GM18505 (cell line): ENCODE measurements around the gene C2CD3.

Experiments
- ATAC-seq: cut with Tn5 transposase; IDR thresholded peaks from one replicate; pipeline ENCODE4 v1.9.1; 2021; ENCODE audit not compliant: unreplicated experiment
- POLR2A ChIP-seq: IDR thresholded peaks from 4 replicates; pipeline ENCODE4 v1.6.1; 2011; ENCODE audit warnings: borderline replicate concordance; ENCODE audit not compliant: insufficient read depth, insufficient read length; ENCODE audit errors: extremely low read depth

The C2CD3 gene

GRCh38 chr11:74179234-74180052 is 8.6 kb upstream of the C2CD3 start:
- TF ChIP-seq POLR2A, result no peak
- ATAC-seq, result no peak

- no peak for TF ChIP-seq POLR2A
Measured at GRCh38 chr11:74175920-74176319, 5.1 kb upstream of the C2CD3 start.

GRCh38 chr11:74171997-74172396 is 1.2 kb upstream of the C2CD3 start:
- no peak for ATAC-seq
- no peak for TF ChIP-seq POLR2A

More at GRCh38 chr11:74175920-74176319, 5.1 kb upstream of the C2CD3 start:
- ATAC-seq, result no peak

DNA sequence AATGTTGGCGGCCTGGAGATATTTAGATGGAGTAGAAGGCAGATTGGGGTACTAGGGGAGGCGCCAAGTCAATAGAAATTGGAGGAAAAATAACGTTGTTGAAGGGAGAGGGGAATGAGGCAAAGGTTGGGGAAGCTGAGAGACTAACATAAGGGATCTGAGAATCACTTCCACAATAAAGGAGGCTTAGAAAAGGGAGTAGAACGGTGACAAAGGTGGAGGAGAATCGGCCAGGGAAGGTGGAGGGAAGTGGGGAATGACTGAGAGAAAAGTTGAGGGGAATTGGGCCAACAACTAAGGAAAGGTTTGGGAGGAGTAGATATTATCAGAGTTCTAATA is 797 bp upstream of the C2CD3 start:
- ATAC-seq, result no peak
- TF ChIP-seq POLR2A, result no peak

DNA sequence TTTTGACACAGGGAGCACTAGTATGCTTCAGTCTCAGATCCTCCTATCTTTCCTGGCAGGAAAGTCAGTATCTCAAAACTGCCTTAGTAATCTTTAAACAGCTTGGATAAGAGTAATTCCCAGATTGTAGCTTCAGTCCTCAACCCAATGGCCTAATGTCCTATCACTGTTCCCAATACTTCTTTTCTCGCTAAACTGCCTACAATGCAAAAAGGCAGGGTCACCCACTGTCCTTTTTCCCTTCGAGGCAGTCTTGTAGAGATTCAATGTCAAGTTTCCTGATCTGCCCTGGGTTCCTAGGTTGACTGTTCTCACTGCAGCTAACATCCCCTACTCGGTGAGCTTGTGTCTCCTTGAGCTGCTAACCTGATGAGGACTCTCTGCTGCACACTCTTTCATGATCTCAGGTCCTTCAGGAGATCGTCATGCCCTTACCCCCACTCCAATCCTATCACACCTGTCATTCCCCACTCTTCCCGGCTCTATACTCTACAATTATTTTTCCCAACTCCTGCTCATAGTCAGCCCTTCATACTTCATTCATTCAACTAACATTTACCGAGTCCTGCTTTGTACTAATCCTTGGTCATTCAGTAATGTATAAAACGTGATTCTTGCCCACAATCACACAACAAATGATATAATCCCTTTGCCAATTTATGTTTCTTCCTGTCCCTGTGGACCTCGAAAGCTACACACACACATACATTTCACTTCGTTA is 904 bp downstream of the C2CD3 start:
- no peak for TF ChIP-seq POLR2A
- ATAC-seq, result no peak

- no peak for TF ChIP-seq POLR2A
- ATAC-seq, result no peak
Measured at GRCh38 chr11:74168838-74169237, 2.0 kb downstream of the C2CD3 start.

GRCh38 chr11:74162681-74163467 is 7.9 kb downstream of the C2CD3 start:
- no peak for TF ChIP-seq POLR2A
- ATAC-seq, result no peak

GRCh38 chr11:74159642-74160041 is 11.2 kb downstream of the C2CD3 start:
- no peak for TF ChIP-seq POLR2A
- ATAC-seq, result no peak

DNA sequence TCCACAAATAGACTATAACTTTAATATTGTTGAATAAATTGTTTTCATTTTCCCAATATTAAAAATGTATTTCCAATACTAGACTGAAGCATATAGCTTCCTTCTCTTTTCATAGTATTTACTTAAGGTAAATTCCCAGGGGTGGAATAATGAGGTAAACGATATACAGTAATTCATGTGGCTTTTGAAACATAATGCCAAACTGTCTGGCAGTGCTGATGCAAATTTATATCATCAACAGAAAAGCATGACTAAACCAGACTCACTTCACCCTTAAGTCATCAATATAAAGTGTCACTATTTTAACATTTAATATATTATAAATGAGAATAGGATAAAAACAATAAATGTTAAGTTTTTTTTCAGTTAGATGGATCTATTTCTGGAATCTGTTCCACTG is 13.6 kb downstream of the C2CD3 start:
- TF ChIP-seq POLR2A, result no peak
- no peak for ATAC-seq

DNA sequence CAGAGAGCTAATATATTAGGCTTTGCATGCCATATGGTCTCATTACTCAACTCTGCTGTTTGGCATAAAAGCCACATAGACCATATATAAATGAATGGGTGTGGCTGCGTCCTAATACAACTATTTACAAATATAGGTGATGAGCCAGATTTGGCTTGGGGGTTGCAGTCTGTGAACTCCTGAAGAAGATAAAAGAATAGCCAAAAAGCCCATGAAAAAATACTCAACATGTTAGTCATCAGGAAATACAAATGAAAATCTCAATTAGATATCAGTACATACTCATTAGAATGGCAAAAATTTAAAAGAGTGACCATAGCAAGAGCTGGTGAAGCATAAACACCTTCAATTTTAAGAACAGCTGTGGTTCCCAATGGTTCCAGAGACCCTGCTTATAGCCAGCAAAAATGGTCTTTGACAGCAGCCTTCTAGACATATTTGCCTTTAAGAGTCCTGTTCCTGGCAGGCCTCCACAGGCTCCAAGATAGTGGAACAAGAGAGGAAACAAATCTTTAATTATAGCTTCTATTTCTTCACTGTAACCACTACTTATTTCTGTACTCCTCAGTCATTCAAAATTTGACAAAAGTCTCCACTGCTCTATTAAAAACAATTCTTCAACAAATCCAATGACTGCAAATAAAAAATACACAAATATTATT is 16.1 kb downstream of the C2CD3 start:
- ATAC-seq, result no peak
- TF ChIP-seq POLR2A, result no peak

DNA sequence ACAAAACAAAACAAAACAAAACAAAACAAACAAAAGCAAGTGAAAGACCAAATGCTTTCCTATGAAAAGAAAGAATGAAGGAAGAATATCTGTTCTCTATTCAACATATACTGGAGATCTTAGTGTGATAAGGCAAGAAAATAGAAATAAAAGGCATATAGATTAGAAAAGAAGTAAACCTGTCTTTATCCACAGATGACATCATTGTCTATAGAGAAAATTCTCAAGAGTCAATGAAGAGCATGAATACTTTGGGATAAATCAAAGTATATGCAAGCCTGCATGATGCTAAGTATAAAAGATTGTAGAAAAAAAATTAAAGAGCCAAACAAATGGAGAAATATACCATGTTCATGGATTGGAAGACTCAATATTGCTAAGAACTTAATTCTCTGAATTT is 17.6 kb downstream of the C2CD3 start:
- TF ChIP-seq POLR2A, result no peak
- ATAC-seq, result no peak

DNA sequence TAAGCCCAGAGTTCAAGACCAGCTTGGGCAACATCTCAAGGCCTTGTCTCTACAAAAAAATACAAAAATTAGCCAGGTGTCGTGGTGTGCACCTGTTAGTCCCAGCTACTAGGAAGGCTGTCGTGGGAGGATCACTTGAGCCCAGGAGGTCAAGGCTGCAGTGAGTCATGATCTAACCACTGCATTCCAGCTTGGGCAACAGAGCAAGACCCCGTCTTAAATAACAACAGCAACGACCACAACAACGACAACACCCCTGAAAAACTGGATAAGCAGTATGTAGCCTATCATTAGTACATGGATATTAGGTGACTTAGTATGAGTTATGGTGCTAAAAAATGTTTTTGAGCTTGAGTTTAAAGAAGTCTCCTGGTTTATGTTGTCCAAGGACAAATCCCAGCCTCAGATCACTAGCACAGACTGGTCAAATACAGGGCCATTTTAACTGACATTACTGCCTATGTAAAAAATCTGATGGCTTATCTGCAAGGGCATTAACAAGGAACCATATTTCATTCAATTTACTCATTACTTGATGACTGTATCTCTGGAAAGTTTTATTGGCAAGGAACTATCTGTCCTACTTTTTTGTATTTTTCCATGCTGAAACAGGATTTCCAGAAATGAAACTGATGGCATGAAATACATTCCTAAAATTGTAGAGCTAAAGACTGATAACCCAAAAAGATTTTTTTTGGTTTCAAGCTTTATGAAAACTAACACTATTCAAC is 23.4 kb downstream of the C2CD3 start:
- no peak for TF ChIP-seq POLR2A
- ATAC-seq, result no peak
